ENCODE measurements around the gene PKN1.

GRCh38 chr19:14494910-14495671, 62.0 kb downstream of the PKN1 start:
- TF ChIP-seq CTCF (CRISPR knock-in tag; IDR thresholded peaks at IDR 0.05) (no peak), EZH2 (conservative IDR thresholded peaks at IDR 0.05; ENCODE audit: low read depth, low read length) (no peak), MXD4 (CRISPR knock-in tag; IDR thresholded peaks at IDR 0.05) (no peak), CHCHD3 (CRISPR knock-in tag; IDR thresholded peaks at IDR 0.05) (peak; percentile 40; the same call in 1 of the 2 replicates), ZNF407 (CRISPR knock-in tag; IDR thresholded peaks at IDR 0.05; ENCODE audit: not compliant biosample characterization) (no peak)

Measured in HepG2 (cell line).